ENCODE data around the gene KMT2C.
"Not testable (repeated sequence)": the region's sequence is repeated elsewhere in the genome, so short reads cannot be mapped to it uniquely, and the experiment has no call there.

Gene KMT2C

DNA sequence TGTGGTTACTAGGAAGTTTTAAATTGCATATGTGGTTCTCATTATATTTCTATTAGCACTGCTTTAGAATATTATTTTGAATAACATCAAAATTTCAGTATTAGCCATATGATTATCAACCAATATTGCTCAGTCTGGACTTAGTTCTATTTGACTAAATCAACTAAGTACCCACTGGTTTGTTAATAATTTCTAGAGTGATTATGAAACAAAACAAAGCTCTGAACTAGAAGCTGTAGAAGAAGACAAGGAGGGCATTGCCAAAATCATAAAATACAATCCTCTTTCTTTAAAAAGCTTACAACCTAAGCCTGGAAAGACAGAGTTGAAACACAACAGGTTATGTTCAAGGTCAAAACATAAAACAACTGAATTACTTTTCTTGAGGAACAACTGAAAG lies 204.7 kb downstream of the KMT2C start:
- no peak overlapping the region for H3K4me3 ChIP-seq (ENCODE audit: low read depth, low read length)
- TF ChIP-seq, protein P1, sequence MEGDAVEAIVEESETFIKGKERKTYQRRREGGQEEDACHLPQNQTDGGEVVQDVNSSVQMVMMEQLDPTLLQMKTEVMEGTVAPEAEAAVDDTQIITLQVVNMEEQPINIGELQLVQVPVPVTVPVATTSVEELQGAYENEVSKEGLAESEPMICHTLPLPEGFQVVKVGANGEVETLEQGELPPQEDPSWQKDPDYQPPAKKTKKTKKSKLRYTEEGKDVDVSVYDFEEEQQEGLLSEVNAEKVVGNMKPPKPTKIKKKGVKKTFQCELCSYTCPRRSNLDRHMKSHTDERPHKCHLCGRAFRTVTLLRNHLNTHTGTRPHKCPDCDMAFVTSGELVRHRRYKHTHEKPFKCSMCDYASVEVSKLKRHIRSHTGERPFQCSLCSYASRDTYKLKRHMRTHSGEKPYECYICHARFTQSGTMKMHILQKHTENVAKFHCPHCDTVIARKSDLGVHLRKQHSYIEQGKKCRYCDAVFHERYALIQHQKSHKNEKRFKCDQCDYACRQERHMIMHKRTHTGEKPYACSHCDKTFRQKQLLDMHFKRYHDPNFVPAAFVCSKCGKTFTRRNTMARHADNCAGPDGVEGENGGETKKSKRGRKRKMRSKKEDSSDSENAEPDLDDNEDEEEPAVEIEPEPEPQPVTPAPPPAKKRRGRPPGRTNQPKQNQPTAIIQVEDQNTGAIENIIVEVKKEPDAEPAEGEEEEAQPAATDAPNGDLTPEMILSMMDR (IDR thresholded peaks at IDR 0.05; ENCODE audit: low read depth, low read length): no peak

DNA sequence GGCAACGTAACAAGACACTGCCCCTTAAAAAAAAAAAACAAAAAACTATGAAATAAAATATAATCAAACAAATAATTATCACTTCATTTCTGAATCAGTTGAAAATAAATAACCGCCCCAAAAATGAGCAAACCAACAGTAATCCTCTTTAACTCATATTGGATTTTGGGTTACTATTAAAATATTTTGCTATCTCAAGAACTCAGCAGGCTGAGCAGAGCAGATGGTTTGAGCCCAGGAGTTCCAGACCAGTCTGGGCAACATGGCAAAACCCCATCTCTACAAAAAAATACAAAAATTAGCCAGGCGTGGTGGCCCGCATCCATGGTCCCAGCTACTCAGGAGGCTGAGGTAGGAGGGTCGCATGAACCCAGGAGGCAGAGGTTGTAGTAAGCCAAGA lies 216.2 kb downstream of the KMT2C start:
- H3K4me3 ChIP-seq (ENCODE audit: low read depth, low read length): not testable (repeated sequence)

DNA sequence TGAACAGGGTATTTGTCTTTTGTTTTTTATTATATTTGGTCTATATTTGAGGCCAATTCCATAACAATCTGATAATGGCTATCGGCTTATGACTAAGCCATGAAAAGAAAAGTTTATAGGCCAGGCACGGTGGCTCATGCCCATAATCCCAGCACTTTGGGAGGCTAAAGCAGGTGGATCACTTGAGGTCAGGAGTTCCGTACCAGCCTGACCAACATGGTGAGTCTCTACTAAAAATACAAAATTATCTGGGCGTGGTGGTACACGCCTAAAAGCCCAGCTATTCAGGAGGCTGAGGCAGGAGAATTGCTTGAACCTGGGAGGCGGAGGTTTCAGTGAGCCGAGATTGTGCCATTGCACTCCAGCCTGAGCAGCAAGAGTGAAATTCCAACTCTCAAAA lies 227.0 kb downstream of the KMT2C start:
- not testable (repeated sequence) for H3K4me3 ChIP-seq (ENCODE audit: low read depth, low read length)

DNA sequence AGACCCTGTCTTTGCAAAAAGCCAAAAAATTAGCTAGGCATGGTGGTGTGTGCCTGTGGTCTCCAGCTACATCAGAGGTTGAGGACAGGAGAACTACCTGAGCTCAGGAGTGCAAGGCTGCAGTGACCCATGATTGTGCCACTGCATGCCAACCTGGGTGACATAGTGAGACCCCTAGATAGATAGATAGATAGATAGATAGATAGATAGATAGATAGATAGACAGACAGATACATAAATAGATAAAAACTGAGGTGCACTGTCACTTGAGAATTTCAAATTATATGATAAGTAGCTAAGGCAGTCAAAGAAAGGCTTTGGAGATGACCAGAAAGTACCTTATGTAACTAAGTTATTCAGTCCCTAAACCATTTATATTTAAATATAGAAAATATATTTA lies 231.4 kb downstream of the KMT2C start:
- not testable (repeated sequence) for H3K4me3 ChIP-seq (ENCODE audit: low read depth, low read length)

DNA sequence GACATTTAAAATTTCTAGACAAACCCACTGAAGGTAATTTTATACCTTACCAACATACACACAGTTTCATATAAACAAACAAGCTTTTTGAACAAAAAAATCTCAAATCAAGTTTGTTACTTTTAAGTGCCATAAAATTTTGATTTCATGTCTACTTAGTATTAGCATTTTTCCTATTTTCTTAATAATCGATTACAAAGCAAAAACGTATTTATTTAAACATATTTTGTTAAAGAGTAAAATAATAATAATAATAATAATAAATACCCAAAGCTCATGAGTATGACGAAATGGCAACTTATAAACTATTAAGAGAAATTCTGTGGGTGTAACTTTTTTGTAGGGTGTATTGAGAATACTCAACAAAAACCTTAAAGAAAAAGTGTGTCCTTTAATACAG lies 232.7 kb downstream of the KMT2C start:
- TF ChIP-seq, protein P1 (IDR thresholded peaks at IDR 0.05; ENCODE audit: low read depth, low read length): no peak
- no peak overlapping the region for H3K4me3 ChIP-seq (ENCODE audit: low read depth, low read length)

DNA sequence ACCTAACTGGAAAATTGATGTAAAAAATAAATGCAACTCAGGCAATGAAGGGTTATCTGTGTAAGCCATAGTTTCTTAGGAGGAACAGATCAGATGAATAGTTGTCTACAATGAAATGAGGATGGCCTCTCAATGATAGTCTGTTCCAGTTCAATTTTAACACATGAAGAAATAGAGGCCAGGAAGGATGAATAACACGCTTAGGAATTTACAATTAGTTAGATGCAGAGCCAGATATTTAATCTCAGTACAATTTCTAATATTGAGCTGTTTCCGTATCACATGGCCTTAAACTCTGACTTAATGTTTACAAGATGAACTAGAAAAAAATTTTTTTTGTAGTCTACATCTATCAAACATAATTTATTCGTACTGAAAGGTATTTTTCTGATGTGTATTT lies 233.7 kb downstream of the KMT2C start:
- TF ChIP-seq, protein P1 (IDR thresholded peaks at IDR 0.05; ENCODE audit: low read depth, low read length): no peak
- H3K4me3 ChIP-seq (ENCODE audit: low read depth, low read length): no peak overlapping the region

DNA sequence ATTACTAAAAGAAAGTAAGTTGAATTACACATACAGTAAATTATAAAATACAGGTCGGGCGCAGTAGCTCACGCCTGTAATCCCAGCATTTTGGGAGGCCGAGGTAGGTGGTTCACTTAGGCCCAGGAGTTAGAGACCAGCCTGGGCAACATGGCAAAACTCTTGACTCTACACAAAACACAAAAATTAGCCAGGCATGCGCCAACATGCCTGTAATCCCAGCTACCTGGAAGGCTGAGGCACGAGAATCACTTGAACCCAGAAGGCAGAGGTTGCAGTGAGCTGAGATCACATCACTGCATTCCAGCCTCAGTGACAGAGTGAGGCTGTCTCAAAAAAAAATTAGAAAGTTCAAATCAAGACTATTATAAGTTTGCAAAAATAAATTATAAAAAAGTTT lies 235.4 kb downstream of the KMT2C start:
- no peak overlapping the region for H3K4me3 ChIP-seq (ENCODE audit: low read depth, low read length)
- TF ChIP-seq, protein P1 (IDR thresholded peaks at IDR 0.05; ENCODE audit: low read depth, low read length): no peak

DNA sequence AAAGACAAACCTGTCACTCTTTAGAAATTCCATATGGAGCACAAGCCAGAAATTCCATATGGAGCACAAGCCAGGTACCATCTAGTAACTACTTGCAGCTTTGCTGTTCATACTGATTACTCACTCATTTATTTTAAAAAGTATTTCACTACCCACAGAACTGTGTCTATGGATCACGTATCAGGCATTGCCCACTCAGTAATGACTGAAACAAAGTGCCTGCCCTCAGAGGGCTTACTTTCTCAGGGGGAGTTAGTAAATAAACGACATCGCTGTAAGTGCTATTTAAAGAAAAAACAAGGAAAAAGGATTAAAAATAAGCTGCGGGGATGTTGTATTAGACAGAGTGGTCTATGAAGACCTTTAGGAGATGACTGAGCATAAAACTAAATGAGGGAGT lies 239.4 kb downstream of the KMT2C start:
- TF ChIP-seq, protein P1 (IDR thresholded peaks at IDR 0.05; ENCODE audit: low read depth, low read length): no peak

DNA sequence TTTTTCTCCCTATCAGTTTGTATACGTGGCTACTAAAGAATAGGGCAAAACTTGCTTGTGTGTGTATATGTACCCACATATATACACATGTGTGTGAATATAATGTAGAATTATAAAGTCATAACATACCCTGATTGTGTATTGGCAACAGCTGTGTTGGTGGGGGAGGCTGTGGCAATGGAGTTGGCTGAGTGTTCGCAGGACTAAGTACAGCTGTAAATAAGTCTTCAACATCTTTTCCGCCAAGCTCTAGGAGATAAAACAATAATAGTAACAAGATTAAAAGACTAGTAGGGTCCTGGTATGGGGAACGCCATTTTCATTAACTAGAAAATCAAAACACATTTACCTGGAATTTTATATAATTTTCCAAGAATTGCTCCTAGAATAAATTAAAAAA lies 241.9 kb downstream of the KMT2C start:
- TF ChIP-seq, protein P1 (IDR thresholded peaks at IDR 0.05; ENCODE audit: low read depth, low read length): no peak
- H3K4me3 ChIP-seq (ENCODE audit: low read depth, low read length): no peak overlapping the region

More for the DNA sequence above, 239.4 kb downstream of the KMT2C start:
- no peak overlapping the region for H3K4me3 ChIP-seq (ENCODE audit: low read depth, low read length)
